GM18951 (cell line): ENCODE measurements around the gene HYAL2.
A peak's percentile ranks its signal among the peaks of the same experiment; 100 is the strongest.

Experiments
- POLR2A ChIP-seq: IDR thresholded peaks from 4 replicates; pipeline ENCODE4 v1.6.1; 2011; ENCODE audit warnings: mild to moderate bottlenecking; ENCODE audit not compliant: insufficient read length, insufficient read depth; ENCODE audit errors: extremely low read depth
- in situ Hi-C: fragments of 300-500 bp; cut with MboI; formaldehyde crosslinking; loops from one replicate; pipeline ENCODE4 v1.12.0; 2022; ENCODE audit warnings: low sequenced_read_pairs, mixed read lengths, inconsistent platforms; ENCODE audit not compliant: unreplicated experiment

HYAL2 gene

DNA sequence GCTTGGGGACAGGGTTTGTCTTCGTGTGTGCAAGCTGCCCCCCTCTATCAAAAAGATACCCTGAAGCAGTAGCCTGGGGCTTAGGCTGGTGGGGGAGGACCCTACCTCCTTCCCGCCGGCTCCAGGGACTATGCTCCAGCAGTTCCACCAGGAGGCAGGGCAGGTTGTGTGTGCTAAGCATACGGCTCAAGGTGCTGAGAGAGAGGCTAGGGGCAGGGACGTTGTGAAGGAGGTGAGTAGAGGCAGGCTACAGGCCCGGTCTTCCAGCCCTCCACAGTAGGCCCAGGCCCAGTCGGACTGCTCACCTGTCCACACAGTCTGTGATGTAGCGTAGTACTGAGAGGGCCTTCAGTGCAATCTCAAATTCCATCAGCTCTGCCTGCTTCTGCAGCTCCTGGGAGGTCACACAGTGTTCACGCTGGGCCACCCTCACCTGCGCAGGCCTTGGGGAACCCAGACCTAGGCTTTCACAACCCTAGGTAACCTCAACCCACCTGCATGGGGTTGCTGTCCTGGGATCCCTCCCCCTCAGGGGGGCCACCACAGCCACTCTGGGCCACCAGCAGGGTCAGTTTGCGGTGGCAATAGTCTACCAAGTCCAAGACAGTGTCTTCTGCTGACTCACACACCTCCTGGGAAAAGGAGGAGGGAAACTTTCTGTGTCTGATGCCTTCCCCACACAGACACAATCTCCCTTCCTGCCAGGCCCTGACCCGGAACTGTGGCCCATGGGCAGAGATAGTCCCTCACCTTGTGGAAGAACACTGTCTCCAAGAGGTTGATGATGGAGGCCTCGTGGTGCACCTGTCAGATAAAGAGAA, 20.5 kb upstream of the HYAL2 start:
- in situ Hi-C loops: loop anchor here (10.0 kb wide), 1 partner anchor 202 kb away; no protein-coding TSS in a partner anchor
- no peak for TF ChIP-seq POLR2A

DNA sequence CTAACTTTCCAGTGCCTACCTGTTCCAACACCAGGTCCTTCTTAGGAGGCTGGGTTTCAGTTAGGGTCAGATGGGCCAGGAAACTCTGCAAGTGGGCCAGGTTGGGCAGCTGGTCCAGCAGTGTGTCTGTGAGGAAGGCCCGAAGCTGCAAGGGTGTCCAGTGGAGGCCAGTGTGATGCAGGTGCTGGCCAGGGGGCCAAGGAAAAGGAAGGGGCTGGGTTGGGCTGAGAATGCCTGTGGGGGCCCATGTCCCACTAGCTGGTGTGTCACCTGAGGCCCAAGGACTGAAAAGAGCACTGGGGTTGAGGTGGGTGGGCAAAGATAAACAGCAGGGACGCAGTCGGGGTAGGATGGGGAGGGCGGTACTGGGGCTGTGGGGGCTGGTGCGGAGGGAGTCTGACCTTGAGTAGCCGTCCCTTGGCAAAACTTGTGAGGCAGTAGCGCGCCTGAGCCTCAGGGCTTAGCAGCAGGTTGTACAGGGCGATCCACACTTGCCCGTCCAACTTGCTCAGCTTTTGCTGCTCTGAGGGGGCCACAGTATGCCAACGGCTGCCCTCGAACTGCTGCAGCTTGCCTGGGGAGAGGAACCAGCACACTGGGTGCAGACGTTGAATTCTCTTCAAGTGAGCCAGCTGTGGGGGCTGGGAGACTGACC, 19.6 kb upstream of the HYAL2 start:
- no peak for TF ChIP-seq POLR2A
- in situ Hi-C loops: loop anchor here (10.0 kb wide), 1 partner anchor 203 kb away; no protein-coding TSS in a partner anchor

GRCh38 chr3:50341537-50341936, 19.0 kb upstream of the HYAL2 start:
- in situ Hi-C loops: loop anchor here (10.0 kb wide), 1 partner anchor 203 kb away; no protein-coding TSS in a partner anchor
- no peak for TF ChIP-seq POLR2A

- in situ Hi-C loops: loop anchor here (10.0 kb wide), 1 partner anchor 204 kb away; no protein-coding TSS in a partner anchor
- peak; percentile 74 for TF ChIP-seq POLR2A
Measured at GRCh38 chr3:50340448-50341329, 18.1 kb upstream of the HYAL2 start, which contains the start of gene RASSF1. RASSF1 (minus strand) TSS chr3:50340836; CDS start chr3:50340805, 31 bp downstream.

DNA sequence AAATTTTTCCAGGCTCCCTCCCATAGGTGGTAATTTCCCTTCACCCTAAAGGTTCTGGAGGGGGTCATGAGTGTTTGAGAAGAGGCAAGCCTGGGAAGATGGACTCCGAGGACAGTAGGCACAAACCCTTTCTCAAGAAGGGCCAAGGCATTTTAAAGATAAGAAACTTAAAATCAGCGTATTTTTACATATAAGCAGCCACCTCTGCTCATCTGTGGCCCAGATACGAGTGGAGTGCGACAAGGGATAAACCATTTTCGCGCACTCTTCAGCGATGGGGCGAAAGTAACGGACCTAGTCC, 17.6 kb upstream of the HYAL2 start:
- no peak for TF ChIP-seq POLR2A
- in situ Hi-C loops: loop anchor here (10.0 kb wide), 1 partner anchor 205 kb away; no protein-coding TSS in a partner anchor

DNA sequence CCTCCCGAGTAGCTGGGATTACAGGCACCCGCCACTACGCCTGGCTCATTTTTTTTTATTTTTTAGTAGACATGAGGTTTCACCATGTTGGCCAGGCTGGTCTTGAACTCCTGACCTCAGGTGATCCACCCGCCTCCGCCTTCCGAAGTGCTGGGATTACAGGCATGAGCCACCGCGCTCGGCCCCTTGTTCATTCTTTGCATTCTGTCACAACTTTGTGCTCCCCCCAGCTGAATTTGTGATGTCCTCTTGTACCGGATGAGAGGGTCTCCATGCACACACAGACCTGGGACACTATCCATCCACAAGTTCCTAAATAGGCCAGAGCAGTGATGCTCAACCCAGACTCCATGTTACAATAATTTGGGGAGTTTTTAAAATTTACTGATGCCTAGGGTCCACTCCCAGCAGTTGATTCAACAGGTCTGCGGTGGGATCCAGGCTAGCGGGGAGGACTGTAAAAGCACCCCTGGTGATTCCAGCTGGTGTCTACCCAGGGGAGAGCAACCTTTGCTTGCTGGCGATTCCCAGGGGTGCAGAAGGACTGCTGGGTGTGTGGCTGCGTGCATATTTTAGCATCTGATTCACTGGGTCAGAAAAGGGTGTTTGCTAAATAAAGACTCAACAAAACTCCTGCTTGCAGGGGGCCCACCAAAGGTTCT, 17.1 kb upstream of the HYAL2 start:
- in situ Hi-C loops: loop anchor here (10.0 kb wide), 1 partner anchor 205 kb away; no protein-coding TSS in a partner anchor
- TF ChIP-seq POLR2A: no peak

GRCh38 chr3:50338965-50339364, 16.4 kb upstream of the HYAL2 start:
- in situ Hi-C loops: no loop called here
- TF ChIP-seq POLR2A: no peak

GRCh38 chr3:50337175-50337861, 14.8 kb upstream of the HYAL2 start:
- peak; percentile 90 for TF ChIP-seq POLR2A
- in situ Hi-C loops: no loop called here

DNA sequence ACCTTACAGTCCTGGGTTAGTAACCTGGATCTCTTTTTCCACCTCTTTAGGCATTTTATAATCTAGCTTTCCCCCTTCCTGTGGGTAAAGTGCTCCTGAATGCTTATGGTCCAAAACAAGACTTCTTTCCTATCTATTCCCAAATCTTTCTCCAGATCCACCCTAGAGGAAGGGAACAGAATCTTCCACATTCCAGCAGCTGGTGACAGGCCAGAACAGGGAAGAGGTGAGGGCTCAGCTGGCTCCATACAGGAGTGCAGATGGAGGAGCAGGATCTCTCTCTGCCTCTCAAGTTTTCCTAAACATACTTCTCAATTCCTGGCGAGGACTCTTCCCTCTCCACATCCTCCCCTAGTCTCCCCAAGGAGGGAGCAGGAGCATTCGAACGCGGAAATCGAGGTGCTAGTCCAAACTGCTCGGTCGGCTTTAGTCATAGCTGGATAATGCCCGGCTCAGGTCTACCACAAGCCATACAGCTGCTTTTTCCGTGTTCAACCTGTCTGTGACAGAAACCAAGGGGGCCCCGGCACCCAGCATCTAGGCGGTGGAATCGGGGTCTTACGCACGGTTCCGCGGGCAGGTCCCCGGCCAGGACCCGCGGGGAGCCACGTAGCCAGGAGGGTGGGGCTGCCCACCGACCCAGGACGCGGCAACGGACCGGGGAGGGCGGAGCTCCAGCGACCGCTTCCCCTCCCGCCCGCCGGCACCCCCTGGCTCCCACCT, 14.1 kb upstream of the HYAL2 start:
- TF ChIP-seq POLR2A: no peak
- in situ Hi-C loops: no loop called here

- no peak for TF ChIP-seq POLR2A
- in situ Hi-C loops: no loop called here
Measured at GRCh38 chr3:50334339-50335075, 12.0 kb upstream of the HYAL2 start.
